Trophoblast cell (in vitro differentiated cells and primary cell): ENCODE results near the gene PODXL.

ENCODE experiments used
- DNase-seq, 2 donors: peaks; one replicate each; pipeline ENCODE4 v3.0.0-alpha.2; 2016
- H2AFZ ChIP-seq: 2 replicates; pipeline ENCODE4 v1.6.1; 2013; ENCODE audit warnings: low read length, moderate library complexity, mild to moderate bottlenecking; ENCODE audit not compliant: insufficient read depth, poor library complexity
- H2AK5ac ChIP-seq: 2 replicates; pipeline ENCODE4 v1.6.1; 2013; ENCODE audit warnings: mild to moderate bottlenecking, low read length
- H2BK120ac ChIP-seq: 2 replicates; pipeline ENCODE4 v1.6.1; 2013; ENCODE audit warnings: low read length, mild to moderate bottlenecking, moderate library complexity; ENCODE audit not compliant: insufficient read depth, poor library complexity
- H2BK12ac ChIP-seq: 2 replicates; pipeline ENCODE4 v1.6.1; 2013; ENCODE audit warnings: mild to moderate bottlenecking, low read length, moderate library complexity
- H2BK5ac ChIP-seq: 2 replicates; pipeline ENCODE4 v1.6.1; 2013; ENCODE audit warnings: low read length, low read depth, moderate library complexity, mild to moderate bottlenecking; ENCODE audit not compliant: poor library complexity
- H3K14ac ChIP-seq: 2 replicates; pipeline ENCODE4 v1.6.1; 2013; ENCODE audit warnings: mild to moderate bottlenecking, low read length
- H3K18ac ChIP-seq: 2 replicates; pipeline ENCODE4 v1.6.1; 2013; ENCODE audit warnings: mild to moderate bottlenecking, low read length
- H3K23ac ChIP-seq: 2 replicates; pipeline ENCODE4 v1.6.1; 2013; ENCODE audit warnings: low read length
- H3K27ac ChIP-seq: 2 replicates; pipeline ENCODE4 v1.5.1; 2013; ENCODE audit warnings: low read depth, mild to moderate bottlenecking, inconsistent platforms, low read length, moderate library complexity
- H3K27me3 ChIP-seq: 2 replicates; pipeline ENCODE4 v1.6.1; 2013; ENCODE audit warnings: inconsistent platforms, mild to moderate bottlenecking, low read length, moderate library complexity; ENCODE audit not compliant: insufficient read depth
- H3K36me3 ChIP-seq, 2 experiments: 1 replicate in 1 of 2; 2 replicates in 1 of 2; pipeline ENCODE4 v1.6.1; 2013; ENCODE audit warnings: low read length in 2 of 2, mild to moderate bottlenecking in 2 of 2, moderate library complexity in 1 of 2; ENCODE audit not compliant: insufficient read depth in 2 of 2, control insufficient read depth in 1 of 2
- H3K4ac ChIP-seq: 2 replicates; pipeline ENCODE4 v1.6.1; 2013; ENCODE audit warnings: low read depth, mild to moderate bottlenecking, low read length, moderate library complexity
- H3K4me1 ChIP-seq, 2 experiments: 1 replicate in 1 of 2; 2 replicates in 1 of 2; pipeline ENCODE4 v1.6.1; 2013; ENCODE audit warnings: low read length in 2 of 2, mild to moderate bottlenecking in 2 of 2, moderate library complexity in 1 of 2; ENCODE audit not compliant: insufficient read depth in 2 of 2, control insufficient read depth in 1 of 2
- H3K4me2 ChIP-seq: 2 replicates; pipeline ENCODE4 v1.6.1; 2013; ENCODE audit warnings: inconsistent platforms, mild to moderate bottlenecking, low read length, moderate library complexity
- H3K4me3 ChIP-seq: 2 replicates; pipeline ENCODE4 v1.5.1; 2013; ENCODE audit warnings: mild to moderate bottlenecking, low read depth, low read length, inconsistent platforms
- H3K79me1 ChIP-seq: one replicate; pipeline ENCODE4 v1.6.1; 2013; ENCODE audit warnings: low read length
- H3K79me2 ChIP-seq: 2 replicates; pipeline ENCODE4 v1.6.1; 2013; ENCODE audit warnings: low read length, mild to moderate bottlenecking; ENCODE audit not compliant: control insufficient read depth, insufficient read depth, poor library complexity
- H3K9ac ChIP-seq: 2 replicates; pipeline ENCODE4 v1.6.1; 2013; ENCODE audit warnings: mild to moderate bottlenecking, low read length
- H3K9me3 ChIP-seq: 2 replicates; pipeline ENCODE4 v1.6.1; 2013; ENCODE audit warnings: low read depth, mild to moderate bottlenecking, control low read depth, inconsistent platforms, low read length; ENCODE audit not compliant: insufficient read depth
- H4K12ac ChIP-seq: 2 replicates; pipeline ENCODE4 v1.6.1; 2013; ENCODE audit warnings: low read depth, mild to moderate bottlenecking, low read length, moderate library complexity
- H4K8ac ChIP-seq: 2 replicates; pipeline ENCODE4 v1.6.1; 2013; ENCODE audit warnings: low read depth, mild to moderate bottlenecking, low read length, moderate library complexity
- H4K91ac ChIP-seq: one replicate; pipeline ENCODE4 v1.6.1; 2013; ENCODE audit warnings: low read depth, mild to moderate bottlenecking, low read length, moderate library complexity
- whole genome bisulfite sequencing: extraction: QIAGEN DNeasy Blood & Tissue Kit; methylation state at CpG from one replicate; pipeline ENCODE4 v1.1.7; 2013; ENCODE audit warnings: missing lambda C conversion rate; ENCODE audit not compliant: insufficient read length, insufficient coverage; ENCODE audit errors: extremely low coverage; 5-methylcytosine and 5-hydroxymethylcytosine counted together

PODXL gene

DNA sequence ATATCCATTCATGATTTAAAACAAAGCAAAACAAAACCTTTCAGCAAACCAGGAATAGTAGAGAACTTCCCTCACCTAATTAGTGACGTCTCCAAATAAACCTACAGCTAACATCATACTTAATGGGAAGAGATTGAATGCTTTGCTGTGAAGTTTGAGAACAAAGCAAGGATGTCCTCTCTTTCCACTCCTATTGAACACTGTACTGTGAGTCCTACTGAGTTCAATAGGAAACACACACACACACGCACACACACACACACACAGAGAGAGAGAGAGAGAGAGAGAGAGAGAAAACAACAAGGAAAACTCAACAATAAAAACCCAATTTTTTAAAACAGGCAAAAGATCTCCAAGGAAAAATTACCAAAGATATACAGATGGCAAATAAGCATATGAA, 32.3 kb downstream of the PODXL start:
- no peak overlapping the region for H2BK5ac ChIP-seq
- H3K9me3 ChIP-seq: no peaks in the 10 kb centered on the region
- H2BK120ac ChIP-seq: no peak overlapping the region
- peaks cover 3 to 4% of the 10 kb centered on the region in 2 experiments for H3K4me1 ChIP-seq
- no peaks in the 10 kb centered on the region for H3K27me3 ChIP-seq
- no peak overlapping the region for H3K4me2 ChIP-seq
- peaks cover 1% of the 10 kb centered on the region for H3K79me2 ChIP-seq
- DNase-seq: no peak
- no peak overlapping the region for H2AFZ ChIP-seq
- H2BK12ac ChIP-seq: no peak overlapping the region
- H3K79me1 ChIP-seq: no peaks in the 10 kb centered on the region
- no peak overlapping the region for H3K4ac ChIP-seq
- H4K12ac ChIP-seq: no peak overlapping the region
- no peak overlapping the region for H4K8ac ChIP-seq
- H3K14ac ChIP-seq: no peak overlapping the region
- no peaks in the 10 kb centered on the region for H3K36me3 ChIP-seq
- no peak overlapping the region for H3K4me3 ChIP-seq
- no peak overlapping the region for H2AK5ac ChIP-seq
- no peak overlapping the region for H3K27ac ChIP-seq
- H3K9ac ChIP-seq: no peak overlapping the region
- no peak overlapping the region for H3K18ac ChIP-seq
- H4K91ac ChIP-seq: no peak overlapping the region
- H3K23ac ChIP-seq: no peak overlapping the region
- no CpG with 5 or more reads among the region's 2 CpGs for WGBS

DNA sequence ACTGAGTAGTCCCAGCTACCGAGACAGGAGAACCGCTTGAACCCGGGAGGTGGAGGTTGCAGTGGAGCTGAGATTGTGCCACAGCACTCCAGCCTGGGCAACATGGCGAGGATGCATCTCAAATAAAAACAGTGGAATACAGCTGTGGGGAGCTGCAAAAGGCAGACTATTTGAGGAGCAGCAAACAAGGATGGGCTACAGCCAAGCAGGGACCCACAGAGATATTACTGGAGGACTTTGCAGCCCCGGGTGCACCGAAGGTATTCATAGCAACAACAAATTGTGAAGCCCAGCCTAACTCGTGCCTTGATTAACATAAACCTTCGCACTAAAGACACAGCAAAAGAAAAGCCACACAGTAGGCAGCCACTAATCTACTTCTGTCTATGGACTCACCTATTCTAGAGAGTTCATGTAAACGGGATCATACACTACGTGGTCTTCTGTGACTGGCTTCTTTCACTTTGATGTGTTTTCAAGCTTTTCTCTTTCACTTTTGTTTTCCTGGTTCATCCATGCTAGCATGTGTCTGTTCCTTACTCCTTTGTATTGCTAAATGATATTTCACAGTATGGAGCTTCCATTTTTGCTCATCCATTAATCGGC, 34.0 kb downstream of the PODXL start:
- no peak overlapping the region for H2BK5ac ChIP-seq
- H3K9me3 ChIP-seq: no peaks in the 10 kb centered on the region
- H3K14ac ChIP-seq: no peak overlapping the region
- peaks cover 1% of the 10 kb centered on the region for H3K79me2 ChIP-seq
- no peak overlapping the region for H3K4me3 ChIP-seq
- no peak overlapping the region for H2AK5ac ChIP-seq
- WGBS: no CpG with 5 or more reads among the region's 11 CpGs
- H3K18ac ChIP-seq: no peak overlapping the region
- H2BK120ac ChIP-seq: no peak overlapping the region
- no peak overlapping the region for H4K8ac ChIP-seq
- no peak for DNase-seq
- no peak overlapping the region for H3K27ac ChIP-seq
- no peaks in the 10 kb centered on the region for H3K27me3 ChIP-seq
- H3K4me2 ChIP-seq: no peak overlapping the region
- no peak overlapping the region for H2BK12ac ChIP-seq
- H4K91ac ChIP-seq: no peak overlapping the region
- no peaks in the 10 kb centered on the region for H3K79me1 ChIP-seq
- H3K23ac ChIP-seq: no peak overlapping the region
- H2AFZ ChIP-seq: no peak overlapping the region
- H3K4me1 ChIP-seq: peaks cover 3 to 4% of the 10 kb centered on the region in 2 experiments
- no peaks in the 10 kb centered on the region for H3K36me3 ChIP-seq
- H3K4ac ChIP-seq: no peak overlapping the region
- no peak overlapping the region for H4K12ac ChIP-seq
- no peak overlapping the region for H3K9ac ChIP-seq

DNA sequence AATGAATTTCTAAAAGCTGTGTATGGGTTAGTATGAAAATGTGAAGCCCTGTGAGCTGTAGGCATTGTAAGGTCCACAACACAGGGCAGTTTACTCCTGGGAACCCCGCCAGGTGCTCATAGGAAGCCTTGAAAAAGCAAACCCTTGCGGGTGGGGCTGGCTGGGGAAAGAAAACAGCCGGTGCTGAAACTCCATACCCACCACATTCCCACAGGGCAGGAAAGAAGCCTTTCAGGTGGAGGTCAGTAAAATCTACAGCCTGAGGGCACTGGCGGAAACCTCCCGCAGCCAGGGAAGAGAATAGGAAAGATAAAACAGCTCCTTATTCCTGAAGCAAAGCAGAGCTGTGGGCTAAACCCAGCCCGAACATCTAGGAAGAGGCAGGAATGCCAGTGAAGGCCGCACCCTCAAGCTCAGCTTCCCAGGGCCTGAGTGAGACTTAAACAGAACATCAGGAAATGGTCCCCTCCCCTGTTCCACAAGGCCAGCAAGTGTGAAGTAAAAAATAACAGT, 34.7 kb downstream of the PODXL start:
- H3K27me3 ChIP-seq: no peaks in the 10 kb centered on the region
- no peak overlapping the region for H3K4me2 ChIP-seq
- no peak overlapping the region for H3K27ac ChIP-seq
- H3K18ac ChIP-seq: no peak overlapping the region
- WGBS: no CpG with 5 or more reads among the region's 7 CpGs
- no peak overlapping the region for H2AFZ ChIP-seq
- no peak overlapping the region for H2AK5ac ChIP-seq
- H3K36me3 ChIP-seq: no peaks in the 10 kb centered on the region
- no peak overlapping the region for H3K14ac ChIP-seq
- H2BK12ac ChIP-seq: no peak overlapping the region
- H3K9ac ChIP-seq: no peak overlapping the region
- H2BK5ac ChIP-seq: no peak overlapping the region
- H4K12ac ChIP-seq: no peak overlapping the region
- H3K4ac ChIP-seq: no peak overlapping the region
- peaks cover 1% of the 10 kb centered on the region for H3K79me2 ChIP-seq
- no peaks in the 10 kb centered on the region for H3K79me1 ChIP-seq
- H3K9me3 ChIP-seq: no peaks in the 10 kb centered on the region
- H3K23ac ChIP-seq: no peak overlapping the region
- DNase-seq: peak in 1 of 2 donors; percentile 48
- peaks cover 3 to 4% of the 10 kb centered on the region in 2 experiments for H3K4me1 ChIP-seq
- H4K8ac ChIP-seq: no peak overlapping the region
- no peak overlapping the region for H3K4me3 ChIP-seq
- no peak overlapping the region for H4K91ac ChIP-seq
- no peak overlapping the region for H2BK120ac ChIP-seq

DNA sequence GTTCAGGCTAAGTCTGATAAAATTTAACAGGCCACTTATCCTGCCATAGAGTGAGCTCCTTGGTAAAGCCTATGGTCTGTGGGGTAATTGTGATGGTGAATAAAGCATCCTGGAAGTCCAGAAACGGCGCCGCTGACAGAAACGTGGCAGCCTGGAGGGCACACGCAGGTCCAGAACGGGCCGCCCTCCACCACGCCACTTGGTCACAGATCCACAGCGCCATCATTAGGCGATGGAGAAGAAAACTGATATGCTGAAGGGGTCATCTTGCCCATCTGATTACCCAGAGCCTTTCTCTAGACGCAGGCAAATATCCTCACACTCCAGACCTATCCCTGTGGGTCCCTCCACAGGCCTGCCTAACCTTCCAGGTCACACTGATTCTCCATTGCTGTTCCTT, 37.8 kb downstream of the PODXL start:
- Histone ChIP-seq H3K79me2 (peaks cover 1% of the 10 kb centered on the region), H3K27me3 (no peaks in the 10 kb centered on the region), H4K12ac (no peak overlapping the region), H3K9me3 (no peaks in the 10 kb centered on the region), H4K91ac (no peak overlapping the region), H2AK5ac (no peak overlapping the region), H3K4me3 (no peak overlapping the region), H3K23ac (no peak overlapping the region), H3K18ac (no peak overlapping the region), H3K4me2 (no peak overlapping the region), H2BK12ac (no peak overlapping the region), H3K4ac (peak overlapping the region; percentile 12), H3K14ac (no peak overlapping the region), H3K27ac (no peak overlapping the region), H3K9ac (no peak overlapping the region), H3K36me3 (no peaks in the 10 kb centered on the region), H2BK5ac (no peak overlapping the region), H3K79me1 (no peaks in the 10 kb centered on the region), H4K8ac (no peak overlapping the region), H2BK120ac (no peak overlapping the region), H3K4me1 (peaks cover 3 to 4% of the 10 kb centered on the region in 2 experiments), H2AFZ (no peak overlapping the region)
- DNase-seq: no peak
- WGBS: no CpG with 5 or more reads among the region's 11 CpGs
